ENCODE measurements around the gene RIIAD1. TPM values are rescaled to one million over a fixed set of nuclear protein-coding genes. Genes with fewer than 3 reads are reported as not detected.
A peak's percentile ranks its signal among the peaks of the same experiment; 100 is the strongest.
"Not testable (repeated sequence)": the region's sequence is repeated elsewhere in the genome, so short reads cannot be mapped to it uniquely, and the experiment has no call there.

Gene RIIAD1
- total RNA-seq, 2 experiments from 2014 or later, result not detected

GRCh38 chr1:151763990-151764389, 42.7 kb downstream of the RIIAD1 start:
- peak; percentile 22 for DNase-seq
- Mint-ChIP-seq H3K27ac (peak overlapping the region; percentile 98), H3K9me3 (ENCODE audit: low read depth) (no peaks in the 10 kb centered on the region), H3K27me3 (no peaks in the 10 kb centered on the region), H3K36me3 (peaks cover 24% of the 10 kb centered on the region), H3K4me1 (peaks cover 36% of the 10 kb centered on the region), H3K4me3 (peak overlapping the region; percentile 93)
- CTCF ChIA-PET, result interaction anchor here (0.8 to 1.9 kb wide), 6 partner anchors 14 to 229 kb away, joined by 3 to 7 read pairs (median 4); partner anchors contain the start of gene C2CD4D
- no peak for ATAC-seq

- H3K27ac Mint-ChIP-seq; CTCF ChIA-PET; ATAC-seq; H3K27me3 Mint-ChIP-seq; H3K9me3 Mint-ChIP-seq (ENCODE audit: low read depth); H3K36me3 Mint-ChIP-seq; H3K4me3 Mint-ChIP-seq: not testable (repeated sequence)
- peaks cover 17% of the 10 kb centered on the region for H3K4me1 Mint-ChIP-seq
- peak; percentile 7 for DNase-seq
Measured at GRCh38 chr1:151768351-151769066, 47.2 kb downstream of the RIIAD1 start.

GRCh38 chr1:151769270-151769669, 47.9 kb downstream of the RIIAD1 start:
- H3K27me3 Mint-ChIP-seq; H3K27ac Mint-ChIP-seq; H3K4me1 Mint-ChIP-seq; H3K9me3 Mint-ChIP-seq (ENCODE audit: low read depth); H3K4me3 Mint-ChIP-seq; H3K36me3 Mint-ChIP-seq; ATAC-seq; CTCF ChIA-PET: not testable (repeated sequence)
- peak; percentile 16 for DNase-seq

- Mint-ChIP-seq H3K4me1 (no peaks in the 10 kb centered on the region), H3K27ac (no peak overlapping the region), H3K9me3 (ENCODE audit: low read depth) (no peaks in the 10 kb centered on the region), H3K4me3 (no peak overlapping the region), H3K36me3 (peaks cover 19% of the 10 kb centered on the region), H3K27me3 (no peaks in the 10 kb centered on the region)
- CTCF ChIA-PET, result no interaction called here
- no peak for DNase-seq
- ATAC-seq, result no peak
Measured at GRCh38 chr1:151773702-151774101, 52.4 kb downstream of the RIIAD1 start.

GRCh38 chr1:151774256-151774922, 53.1 kb downstream of the RIIAD1 start:
- ATAC-seq (no peak), DNase-seq (no peak)
- H3K36me3 Mint-ChIP-seq, result peaks cover 20% of the 10 kb centered on the region
- H3K27me3 Mint-ChIP-seq, result no peaks in the 10 kb centered on the region
- H3K4me1 Mint-ChIP-seq, result no peaks in the 10 kb centered on the region
- no peak overlapping the region for H3K27ac Mint-ChIP-seq
- no peaks in the 10 kb centered on the region for H3K9me3 Mint-ChIP-seq (ENCODE audit: low read depth)
- H3K4me3 Mint-ChIP-seq, result no peak overlapping the region
- CTCF ChIA-PET, result interaction anchor here (0.8 to 1.6 kb wide), 3 partner anchors 9 to 209 kb away, joined by 3 to 4 read pairs (median 3); no protein-coding TSS in a partner anchor

GRCh38 chr1:151775894-151776664, 54.8 kb downstream of the RIIAD1 start:
- no peaks in the 10 kb centered on the region for H3K27me3 Mint-ChIP-seq
- no peaks in the 10 kb centered on the region for H3K4me1 Mint-ChIP-seq
- peaks cover 21% of the 10 kb centered on the region for H3K36me3 Mint-ChIP-seq
- H3K9me3 Mint-ChIP-seq (ENCODE audit: low read depth), result no peaks in the 10 kb centered on the region
- ATAC-seq (no peak), DNase-seq (no peak)
- CTCF ChIA-PET, result interaction anchor here (1.1 to 1.6 kb wide), 2 partner anchors 60 to 208 kb away, joined by 3 read pairs; no protein-coding TSS in a partner anchor
- H3K4me3 Mint-ChIP-seq, result no peak overlapping the region
- no peak overlapping the region for H3K27ac Mint-ChIP-seq

GRCh38 chr1:151776665-151777062, 55.3 kb downstream of the RIIAD1 start:
- H3K4me1 Mint-ChIP-seq, result no peaks in the 10 kb centered on the region
- DNase-seq (no peak), ATAC-seq (no peak)
- no peak overlapping the region for H3K27ac Mint-ChIP-seq
- CTCF ChIA-PET, result interaction anchor here (1.1 kb wide), 1 partner anchor 60 kb away, joined by 3 read pairs; no protein-coding TSS in a partner anchor
- H3K4me3 Mint-ChIP-seq, result no peak overlapping the region
- H3K9me3 Mint-ChIP-seq (ENCODE audit: low read depth), result no peaks in the 10 kb centered on the region
- H3K27me3 Mint-ChIP-seq, result no peaks in the 10 kb centered on the region
- H3K36me3 Mint-ChIP-seq, result peaks cover 25% of the 10 kb centered on the region

GRCh38 chr1:151777317-151777716, 56.0 kb downstream of the RIIAD1 start:
- Mint-ChIP-seq H3K36me3 (peaks cover 25% of the 10 kb centered on the region), H3K4me3 (no peak overlapping the region), H3K27me3 (no peaks in the 10 kb centered on the region), H3K9me3 (ENCODE audit: low read depth) (no peaks in the 10 kb centered on the region), H3K4me1 (no peaks in the 10 kb centered on the region), H3K27ac (no peak overlapping the region)
- ATAC-seq (no peak), DNase-seq (no peak)
- CTCF ChIA-PET, result interaction anchor here (0.9 to 1.3 kb wide), 2 partner anchors 12 to 14 kb away, joined by 3 to 5 read pairs; partner anchors contain the start of gene MRPL9

Other genes starting within 250 kb of the RIIAD1 start
- gene CGN, start 210.1 kb upstream of the RIIAD1 start, total RNA-seq, result under 1 TPM; 0.37 to 0.70 TPM
- gene TUFT1, start 181.2 kb upstream of the RIIAD1 start, total RNA-seq, result 1 to 10 TPM; 1.7 to 2.5 TPM
- 10 to 100 TPM; 26.0 to 27.7 TPM for gene SNX27, start 109.5 kb upstream of the RIIAD1 start, total RNA-seq
- gene CELF3, start 4.7 kb upstream of the RIIAD1 start, total RNA-seq, result not detected
- gene MRPL9, start 42.0 kb downstream of the RIIAD1 start, total RNA-seq, result 100 to 1,000 TPM; 111 to 127 TPM
- 10 to 100 TPM; 16.4 to 17.1 TPM for gene TDRKH, start 69.0 kb downstream of the RIIAD1 start, total RNA-seq
- gene LINGO4, start 83.9 kb downstream of the RIIAD1 start, total RNA-seq, result under 1 TPM; 0.07 to 0.15 TPM
- gene RORC, start 110.3 kb downstream of the RIIAD1 start, total RNA-seq, result 1 to 10 TPM in 1 of 2 experiments, under 1 TPM in 1; 0.30 to 1.3 TPM
- under 1 TPM; 0.33 to 0.96 TPM for gene C2CD4D, start 118.3 kb downstream of the RIIAD1 start, total RNA-seq
- not detected for gene THEM5, start 132.2 kb downstream of the RIIAD1 start, total RNA-seq
- 10 to 100 TPM; 19.1 to 20.9 TPM for gene THEM4, start 188.0 kb downstream of the RIIAD1 start, total RNA-seq